HUDEP-2 (cell line): ENCODE measurements around the gene CDKAL1.

Experiments
- DNase-seq, 76 experiments: peaks; one replicate each; lab custom pipeline; 2025; ENCODE audit not compliant: unreplicated experiment in 76 of 76; lab: John Stamatoyannopoulos, UW

The CDKAL1 gene

DNA sequence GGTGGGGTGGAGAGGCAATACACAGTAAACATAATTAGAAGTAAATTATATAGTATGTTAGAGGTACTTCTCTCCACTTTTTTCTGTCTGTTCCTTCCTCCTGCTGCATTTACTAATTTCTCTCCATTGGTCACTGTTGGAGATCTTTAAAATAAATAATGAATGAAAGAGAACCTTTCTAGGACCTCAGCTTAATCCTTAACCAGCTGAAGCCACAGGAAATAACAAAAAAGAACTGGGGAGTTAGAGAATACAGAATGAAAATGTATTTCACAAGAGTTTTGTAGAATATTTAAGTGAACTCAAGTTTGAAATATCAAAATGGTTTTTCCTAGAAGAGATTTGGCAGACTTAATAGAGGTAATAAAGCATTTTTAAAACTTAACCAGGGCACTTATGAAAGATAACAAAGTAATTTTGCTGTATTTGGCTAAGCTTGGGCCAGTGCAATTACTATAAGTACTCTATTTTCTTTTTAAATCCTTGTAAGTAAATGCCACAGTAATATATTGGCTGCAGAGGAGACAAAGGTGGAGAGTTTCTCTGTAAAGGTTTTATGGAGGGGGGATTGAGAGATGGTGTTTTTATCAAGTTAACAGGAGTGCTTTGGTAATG lies 405.0 kb downstream of the CDKAL1 start:
- DNase-seq = no peak

DNA sequence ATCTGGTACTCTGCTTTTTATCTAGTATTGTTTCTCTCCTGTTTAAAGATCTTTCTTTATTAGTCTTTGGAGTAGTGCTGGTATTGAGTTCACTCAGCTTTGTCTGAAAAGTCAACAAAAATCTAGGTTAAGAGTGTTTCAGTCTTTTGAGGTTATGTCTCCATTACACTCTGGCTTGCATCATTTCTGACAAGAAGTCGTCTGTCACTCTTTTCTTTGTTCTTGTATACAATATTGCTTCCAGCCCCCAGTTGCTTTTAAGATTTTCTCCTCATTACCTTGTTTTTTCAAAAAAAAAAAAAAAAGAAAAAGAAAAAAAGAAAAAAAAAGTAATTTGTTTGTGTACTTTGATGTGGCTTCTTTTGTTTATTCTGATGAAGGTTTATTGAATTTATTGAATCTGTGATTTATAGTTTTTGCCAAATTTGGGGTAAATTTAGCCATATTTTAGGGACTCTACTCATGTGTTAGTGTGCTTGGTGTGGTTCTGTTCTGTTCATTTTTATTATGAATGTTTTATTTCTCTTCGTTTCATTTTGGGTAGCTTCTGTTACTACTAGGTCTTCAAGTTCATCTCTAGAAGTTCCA lies 408.9 kb downstream of the CDKAL1 start:
- no peak for DNase-seq

DNA sequence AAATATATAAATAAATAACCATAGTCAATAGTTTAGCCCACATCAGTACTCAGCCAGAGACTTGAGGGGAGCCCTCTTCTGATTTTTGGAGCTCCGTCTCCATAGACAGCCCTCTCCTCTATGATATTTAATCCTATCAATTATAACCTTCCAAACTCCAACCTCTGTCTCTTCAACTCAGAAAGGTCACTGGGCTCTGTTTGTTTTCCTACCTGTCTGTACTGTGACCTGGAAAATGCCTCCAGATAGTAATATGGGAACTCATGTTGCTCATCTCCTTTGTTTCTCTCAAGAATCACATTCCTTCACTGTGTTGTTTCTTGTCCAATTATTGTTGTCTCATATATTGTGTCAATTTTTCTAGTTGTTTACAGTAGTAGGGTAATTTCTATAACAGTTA lies 409.7 kb downstream of the CDKAL1 start:
- DNase-seq = no peak

DNA sequence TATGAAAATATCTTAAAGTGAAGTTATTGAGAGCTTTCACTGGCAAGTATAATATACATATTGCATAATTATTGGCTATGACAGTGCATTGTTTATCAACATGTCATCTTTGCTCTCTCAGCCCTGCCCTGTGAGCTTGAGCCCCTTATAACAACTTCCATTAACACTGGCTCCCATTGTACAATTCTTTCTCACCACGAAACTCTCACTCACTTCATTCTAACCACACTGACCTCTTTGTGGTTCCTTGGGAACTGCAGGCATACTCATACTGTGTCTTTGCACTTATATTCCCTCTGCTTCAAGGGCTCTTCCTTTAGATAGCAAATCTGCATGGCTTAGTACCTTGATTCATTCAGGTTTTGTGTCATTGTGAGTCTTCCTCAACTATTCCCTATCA lies 411.8 kb downstream of the CDKAL1 start:
- peak in 1 of 76 experiments; percentile 3 for DNase-seq

DNA sequence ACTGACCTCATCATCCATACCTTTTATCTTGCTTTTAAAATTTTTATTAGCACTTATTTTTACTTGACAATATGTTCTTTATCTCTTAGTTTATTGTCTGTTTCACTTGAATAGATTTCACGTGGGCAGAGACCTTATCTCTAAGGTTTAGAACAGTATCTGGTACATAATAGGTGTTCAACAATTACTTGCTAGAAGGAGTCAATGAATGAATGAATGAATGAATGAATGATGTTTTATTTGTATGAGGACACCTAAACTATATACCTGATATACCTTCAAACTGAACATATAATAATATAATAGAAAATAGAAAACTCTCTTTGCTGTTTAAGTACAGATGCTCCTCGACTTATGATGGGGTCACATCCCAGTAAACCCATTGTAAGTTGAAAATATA lies 412.6 kb downstream of the CDKAL1 start:
- no peak for DNase-seq

DNA sequence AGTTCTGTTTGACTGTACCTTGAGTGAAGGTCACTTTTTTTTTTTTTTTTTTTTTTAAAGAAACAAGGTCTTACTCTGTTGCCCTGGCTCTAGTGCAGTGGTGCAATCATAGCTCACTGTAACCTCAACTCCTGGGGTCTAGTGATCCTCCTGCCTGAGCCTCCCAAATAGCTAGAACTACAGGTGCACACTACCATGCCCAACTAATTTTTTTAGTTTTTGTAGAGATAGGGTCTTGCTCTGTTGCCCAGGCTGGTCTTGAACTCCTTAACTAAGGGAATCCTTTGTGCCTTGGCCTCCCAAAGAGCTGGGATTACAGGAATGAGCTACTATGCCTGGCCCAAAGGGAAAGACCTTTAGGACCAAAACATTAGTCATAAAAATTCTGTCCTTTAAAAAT lies 413.7 kb downstream of the CDKAL1 start:
- DNase-seq = no peak

DNA sequence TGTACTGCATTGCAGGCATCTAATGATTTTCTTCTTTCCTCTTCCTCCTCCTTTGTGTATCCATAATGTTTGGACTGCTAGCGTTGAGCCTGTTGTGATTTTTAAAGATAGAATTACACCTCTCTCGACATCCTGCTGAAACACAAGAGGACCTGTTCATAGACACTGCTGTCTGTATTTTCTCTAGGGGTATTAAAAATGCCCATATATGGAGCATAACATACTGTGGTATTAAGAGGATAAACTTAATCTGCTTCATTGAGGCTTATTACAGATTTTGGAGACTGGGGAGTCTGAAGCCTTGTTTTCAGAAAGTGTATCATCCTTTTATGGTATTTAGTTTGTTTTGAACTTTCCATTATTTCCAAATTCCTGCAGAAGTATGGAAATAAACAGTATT lies 414.3 kb downstream of the CDKAL1 start:
- DNase-seq = no peak

DNA sequence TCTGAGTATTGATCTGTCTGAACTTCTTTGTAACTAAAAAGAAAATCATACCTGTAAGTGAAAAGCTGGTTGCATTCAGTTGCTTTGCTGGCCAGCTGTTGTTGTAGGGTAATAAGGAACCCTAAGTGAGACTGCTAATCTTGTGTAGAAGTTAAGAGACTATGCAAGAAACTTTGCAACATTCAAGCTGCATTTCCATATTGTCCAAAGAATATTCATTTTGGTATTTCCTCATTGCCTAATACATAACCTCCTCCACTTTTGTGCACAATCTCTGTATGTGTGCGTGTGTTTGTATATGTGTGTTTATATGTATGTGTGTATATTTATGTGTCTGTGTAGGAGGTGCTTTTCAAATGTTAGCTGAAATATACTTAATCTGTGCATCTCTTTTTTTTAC lies 414.9 kb downstream of the CDKAL1 start:
- no peak for DNase-seq

DNA sequence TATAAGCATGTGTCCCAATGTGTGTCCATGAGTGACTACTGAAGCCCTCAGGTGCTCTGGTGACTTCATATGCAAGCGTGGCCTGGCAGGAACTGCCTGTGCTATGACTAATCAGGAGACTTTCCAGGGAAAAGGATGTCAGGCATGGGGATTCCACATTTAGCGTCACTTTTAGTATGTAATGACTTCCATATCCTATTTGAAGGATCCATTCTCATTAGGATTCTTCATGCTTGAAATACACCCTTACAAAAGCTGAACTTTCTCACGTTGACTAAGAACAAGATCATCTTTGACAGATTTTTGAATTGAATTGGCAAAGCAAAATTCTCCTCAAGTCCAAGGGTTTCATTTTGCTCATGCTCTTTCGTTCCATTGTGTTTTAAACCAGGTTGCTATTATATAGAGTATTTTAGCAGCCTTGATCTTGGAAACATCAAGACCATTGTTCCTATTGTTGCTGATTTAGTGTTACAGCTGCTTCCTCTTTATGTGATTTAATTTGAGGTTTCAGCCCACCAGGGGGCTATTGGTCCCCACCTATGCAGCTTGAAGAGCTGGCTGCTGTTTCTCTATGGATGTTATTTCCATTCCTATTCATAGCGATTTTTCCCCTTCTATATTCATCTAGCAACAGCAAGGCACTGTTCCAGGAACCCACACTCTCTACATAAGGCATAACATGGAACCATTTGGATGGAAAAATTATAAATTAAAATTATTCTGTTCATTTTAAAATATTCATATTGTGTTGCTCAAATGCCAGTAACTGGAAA lies 418.6 kb downstream of the CDKAL1 start:
- DNase-seq = no peak

DNA sequence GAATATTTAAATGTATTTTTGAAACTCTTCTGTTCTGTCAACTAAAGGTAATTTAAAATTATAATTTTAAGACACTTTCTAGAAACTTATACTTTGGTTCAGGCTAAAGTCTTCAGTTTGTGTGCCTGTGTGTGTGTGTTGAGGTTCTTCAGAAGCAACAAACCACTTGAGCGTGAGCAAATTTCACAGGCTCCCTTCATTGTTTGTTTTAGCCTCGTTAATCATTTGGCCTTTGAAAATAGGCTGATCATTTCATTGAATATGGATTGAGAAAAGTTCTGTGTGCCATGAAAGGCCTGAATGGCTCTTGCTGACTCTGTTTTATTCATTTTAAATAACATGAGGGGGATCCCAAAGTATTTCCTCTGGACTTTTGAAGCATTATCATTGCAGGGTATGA lies 420.1 kb downstream of the CDKAL1 start:
- DNase-seq = no peak

DNA sequence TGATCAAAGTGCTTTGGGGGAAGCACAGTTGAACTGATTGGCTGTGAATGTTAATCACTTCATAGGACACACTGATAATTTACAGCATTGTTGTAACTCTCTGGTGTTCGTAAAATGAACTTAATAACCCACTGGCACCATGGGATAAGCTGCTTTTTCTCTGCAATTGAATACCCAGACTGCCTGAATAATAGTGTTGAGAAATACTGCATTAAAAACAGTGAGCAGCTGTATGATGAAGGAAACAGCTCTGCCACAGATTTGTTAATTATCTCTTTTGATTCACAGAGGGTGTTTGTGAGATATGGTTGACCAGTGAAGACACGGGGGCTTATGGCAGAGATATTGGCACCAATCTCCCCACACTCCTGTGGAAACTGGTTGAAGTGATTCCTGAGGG lies 420.9 kb downstream of the CDKAL1 start:
- no peak for DNase-seq

DNA sequence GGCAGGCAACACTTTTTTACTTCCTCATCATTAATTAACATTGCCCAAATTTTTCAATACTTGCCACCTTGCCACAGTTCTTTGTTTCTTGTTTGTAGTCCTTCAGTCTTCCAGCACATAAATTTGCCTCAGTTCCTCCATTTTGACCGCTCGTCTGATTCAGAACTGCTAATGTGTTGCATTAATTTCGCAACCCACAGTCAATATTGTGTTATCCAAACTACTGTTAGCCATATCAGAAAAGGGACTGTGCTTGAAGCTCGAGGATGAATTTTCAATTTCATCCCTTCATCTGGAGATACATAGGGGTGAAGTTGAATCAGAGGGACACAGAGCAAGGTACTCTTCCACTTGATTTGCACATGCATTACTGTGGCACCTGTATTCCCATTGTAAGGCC lies 421.5 kb downstream of the CDKAL1 start:
- DNase-seq = no peak

DNA sequence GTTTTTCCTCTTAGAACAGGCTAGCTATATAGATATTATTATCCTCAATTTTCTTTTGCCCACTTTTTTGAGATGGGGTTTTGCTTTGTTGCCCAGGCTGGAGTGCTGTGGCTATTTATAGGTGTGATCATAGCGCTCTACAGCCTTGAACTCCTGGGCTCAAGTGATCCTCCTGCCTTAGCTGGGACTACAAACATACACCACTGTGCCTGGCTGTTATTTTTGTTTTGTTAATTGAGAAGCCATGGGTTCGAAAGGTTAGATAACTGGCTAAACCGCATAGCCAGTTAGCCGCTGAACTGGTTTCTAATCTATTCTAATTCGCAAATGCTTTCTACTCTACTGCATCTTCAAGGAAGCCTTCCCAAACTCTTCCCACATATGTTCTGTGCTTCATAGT lies 425.8 kb downstream of the CDKAL1 start:
- DNase-seq = no peak

DNA sequence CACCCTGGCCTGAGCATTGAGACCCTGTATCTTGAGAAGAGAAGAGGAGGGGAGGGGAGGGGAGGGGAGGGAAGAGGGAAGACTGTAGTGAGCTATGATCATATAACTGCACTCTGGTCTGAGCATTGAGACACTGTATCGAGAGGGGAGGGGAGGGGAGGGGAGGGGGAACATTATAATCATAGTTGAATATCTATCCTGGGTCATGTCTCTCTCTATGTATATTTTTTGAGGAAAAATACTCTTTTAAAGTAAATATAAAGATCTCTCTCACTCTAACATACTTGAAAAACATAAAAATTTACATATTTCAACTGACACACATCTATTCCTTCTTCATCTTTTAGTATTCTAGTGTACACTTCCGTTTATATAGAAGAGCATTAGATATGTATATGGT lies 431.0 kb downstream of the CDKAL1 start:
- no peak for DNase-seq

DNA sequence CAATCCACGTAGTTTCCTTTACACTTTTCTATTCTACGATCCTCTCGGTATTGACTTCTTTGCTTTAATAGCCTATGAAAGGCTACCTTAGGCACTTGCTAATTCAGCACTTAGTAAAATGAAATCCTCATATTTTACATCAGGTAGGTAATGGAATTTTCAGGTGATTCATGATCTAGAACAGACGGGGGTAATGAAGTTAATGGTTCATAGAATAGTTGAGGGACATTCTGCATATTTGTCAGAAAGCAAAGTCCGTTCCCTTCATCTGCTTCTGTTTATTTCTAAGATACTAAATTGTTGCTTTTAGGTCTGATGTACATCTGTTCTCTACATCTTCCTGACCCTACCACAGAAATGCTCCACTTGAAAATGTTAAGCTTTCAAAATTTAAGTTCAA lies 431.7 kb downstream of the CDKAL1 start:
- no peak for DNase-seq

DNA sequence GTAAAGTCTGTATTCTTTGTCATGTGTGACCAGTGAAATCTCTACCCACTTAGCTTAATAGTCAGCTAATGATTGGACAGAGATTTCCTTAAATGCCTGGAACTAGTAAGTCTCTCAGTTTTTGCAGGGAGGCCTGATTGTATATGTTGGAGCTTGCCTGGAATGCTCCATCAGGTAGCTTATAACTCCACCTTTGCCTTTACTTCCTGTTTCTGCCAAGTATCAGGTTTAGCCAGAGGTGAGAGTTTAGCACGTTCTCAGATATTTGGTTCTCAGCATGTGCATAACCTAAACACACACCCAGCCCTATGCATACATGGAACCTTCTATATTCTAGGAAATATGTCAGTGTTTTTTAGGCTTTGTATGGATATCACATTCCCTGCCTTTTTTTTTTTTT lies 435.3 kb downstream of the CDKAL1 start:
- no peak for DNase-seq

DNA sequence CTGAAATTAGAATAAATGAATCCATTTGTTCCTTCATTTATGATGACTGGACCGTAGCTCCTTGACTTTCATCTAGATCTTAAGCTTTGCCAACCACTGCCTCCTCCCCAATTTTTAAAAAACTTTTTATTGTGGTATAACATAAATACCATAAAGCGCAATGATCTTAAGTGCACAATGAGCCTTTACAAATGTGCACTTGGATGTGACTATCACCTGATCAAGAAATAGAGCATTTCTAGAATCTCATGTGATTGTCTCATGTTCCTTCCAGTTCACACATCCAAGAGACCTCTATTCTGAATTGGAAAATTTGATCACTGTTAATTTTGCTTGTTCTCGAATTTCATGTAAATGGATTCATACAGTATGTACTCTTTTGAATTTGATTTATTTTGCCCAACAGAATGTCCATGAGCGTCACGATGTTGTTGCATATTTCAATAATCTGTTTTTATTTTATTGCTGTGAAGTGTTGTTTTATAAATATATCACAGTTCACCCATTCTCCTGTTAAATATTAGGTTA lies 442.2 kb downstream of the CDKAL1 start:
- no peak for DNase-seq

DNA sequence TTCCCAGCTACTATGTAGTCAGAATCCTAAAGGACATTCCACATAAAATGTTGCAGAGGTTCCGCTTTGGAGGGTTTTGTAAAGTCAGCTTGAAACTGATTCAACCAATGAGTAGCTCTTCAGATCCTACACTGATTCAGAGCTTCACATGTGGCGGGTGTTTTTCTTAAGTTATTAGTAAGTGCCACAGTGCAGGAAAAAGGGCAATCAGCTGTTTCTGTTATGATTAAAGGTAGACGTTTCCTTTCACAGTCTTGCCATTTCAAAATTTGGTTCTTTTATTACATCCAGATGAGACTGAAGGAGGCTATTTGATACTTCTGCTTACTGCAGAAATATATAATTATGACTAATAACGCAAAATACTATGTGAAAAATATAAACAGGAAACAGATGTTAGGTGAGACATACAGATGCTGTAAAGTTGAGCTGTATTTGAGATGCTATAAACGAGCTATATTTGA lies 443.9 kb downstream of the CDKAL1 start:
- DNase-seq = no peak

DNA sequence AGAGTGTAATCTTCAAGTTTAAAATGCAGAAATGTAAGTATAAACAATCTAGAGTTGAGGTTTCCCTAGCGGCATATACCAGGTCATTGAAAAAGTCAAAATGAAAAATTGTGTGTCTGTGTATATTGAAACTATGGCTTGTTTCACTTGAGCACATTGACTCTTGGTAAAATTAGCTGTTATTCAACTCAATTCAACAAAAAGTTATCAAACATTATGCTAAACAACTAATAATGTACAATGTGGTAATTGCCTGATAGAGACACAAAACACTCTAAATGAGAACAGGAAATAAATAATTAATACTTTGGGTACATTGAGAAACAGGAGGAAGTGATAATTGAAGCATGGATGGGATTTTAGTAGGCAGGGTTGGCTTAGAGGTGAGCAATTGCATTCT lies 444.8 kb downstream of the CDKAL1 start:
- no peak for DNase-seq

DNA sequence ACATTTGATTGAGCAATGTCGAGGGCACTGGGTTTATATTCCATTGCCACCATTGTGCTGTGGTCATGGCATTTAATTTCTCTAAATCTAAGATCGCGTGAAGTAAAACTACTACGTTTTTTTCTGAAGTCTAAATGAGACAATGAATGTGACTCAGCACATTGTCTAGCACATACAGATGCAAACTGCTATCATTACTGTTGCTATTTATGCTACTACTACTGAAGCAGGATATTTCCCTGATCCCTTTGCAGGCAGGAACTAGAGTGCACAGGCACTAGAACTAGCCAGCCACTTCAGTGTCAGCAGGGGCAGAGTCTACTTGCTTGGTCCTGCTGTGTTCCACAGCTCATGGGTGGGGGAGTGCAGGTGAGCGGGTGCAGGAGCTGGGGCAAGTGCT lies 449.7 kb downstream of the CDKAL1 start:
- no peak for DNase-seq

DNA sequence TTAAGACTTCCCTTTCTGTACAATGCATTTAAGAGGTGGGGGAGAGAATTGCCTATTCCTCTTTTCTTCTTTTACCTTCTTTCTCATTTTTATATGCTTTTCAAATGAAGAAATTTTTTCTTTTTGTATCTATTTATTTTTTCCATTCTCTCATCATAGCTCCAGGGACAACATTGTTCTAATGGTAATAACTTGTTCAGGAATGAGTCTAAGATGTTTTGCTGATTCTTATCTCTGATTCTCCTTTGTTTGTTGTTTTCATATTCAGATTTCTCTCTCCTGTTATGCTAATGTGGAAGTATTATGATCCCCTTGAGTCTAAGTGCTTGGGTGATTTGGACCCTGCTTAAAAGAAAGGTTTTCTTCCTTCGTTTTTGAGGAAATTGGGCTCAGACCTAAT lies 451.6 kb downstream of the CDKAL1 start:
- no peak for DNase-seq

DNA sequence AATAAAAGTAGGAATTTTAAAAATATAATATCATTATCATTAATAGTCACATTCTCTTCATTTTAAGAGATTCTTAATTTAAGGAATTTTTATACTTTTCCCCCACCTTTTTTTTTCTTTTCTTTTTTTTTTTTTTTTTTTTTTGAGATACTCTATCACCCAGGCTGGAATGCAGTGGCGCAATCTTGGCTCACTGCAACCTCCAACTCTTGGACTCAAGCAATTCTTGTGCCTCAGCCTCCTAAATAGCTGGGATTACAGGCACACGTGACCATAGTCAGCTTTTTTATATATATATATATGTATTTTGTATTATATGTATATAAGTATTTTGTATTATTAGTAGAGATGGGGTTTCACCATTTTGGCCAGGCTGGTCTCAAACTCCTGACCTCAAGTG lies 457.7 kb downstream of the CDKAL1 start:
- DNase-seq = no peak
